Measurements from ENCODE around the gene SULT4A1.

DNA sequence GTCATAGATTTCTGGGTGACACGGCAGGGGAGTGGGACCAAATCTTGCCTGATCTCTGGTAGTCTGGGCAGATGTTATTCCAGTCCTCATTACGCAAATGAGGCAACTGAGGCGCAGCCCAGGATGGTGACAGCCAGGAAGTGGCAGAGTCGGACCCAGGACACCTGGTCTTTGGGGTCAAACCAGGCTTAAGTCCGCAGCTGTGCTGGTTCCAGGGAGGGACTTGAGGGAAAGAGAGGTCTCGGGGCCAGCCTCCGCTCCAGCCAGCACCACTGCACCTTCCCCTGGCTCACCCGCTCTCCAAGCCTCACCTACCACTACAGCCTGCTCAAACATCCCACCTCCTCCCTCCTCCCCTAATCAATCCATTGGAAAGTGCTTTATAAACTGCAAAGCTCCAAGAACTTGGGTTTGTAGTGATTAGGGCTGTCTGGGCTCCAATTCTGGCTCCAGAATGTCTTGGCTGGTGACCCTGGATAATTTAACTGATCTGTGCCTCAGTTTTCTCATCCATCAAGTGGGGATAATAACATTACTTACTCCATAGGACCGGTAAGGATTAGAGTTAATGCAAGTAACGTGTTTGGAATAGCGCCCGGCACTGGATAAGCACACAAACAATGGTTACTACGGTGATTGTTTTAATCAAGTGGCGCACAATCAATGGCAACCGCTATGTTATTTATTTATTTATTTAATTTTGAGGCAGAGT is 30.0 kb upstream of the SULT4A1 start:
- no peak for TF ChIP-seq SUZ12 (IDR thresholded peaks at IDR 0.05; ENCODE audit: extremely low read depth, insufficient read depth, insufficient read length)
- no peak for TF ChIP-seq YY1 (IDR thresholded peaks at IDR 0.05; ENCODE audit: insufficient read depth, insufficient read length)

All from NT2/D1 (cell line).